Common myeloid progenitor, CD34-positive (primary cell): Measurements from ENCODE around the gene ANG.
"Not testable (repeated sequence)": the region's sequence is repeated elsewhere in the genome, so short reads cannot be mapped to it uniquely, and the experiment has no call there.

ENCODE experiments used
- CTCF ChIA-PET: fragments of 350-600 bp; sonication (Branson Sonifier 250); formaldehyde crosslinking; loops from one replicate; lab custom pipeline; 2021; ENCODE audit warnings: antibody characterized with exemption; lab: Charles Lee
- POLR2A ChIA-PET: fragments of 350-600 bp; sonication (Branson Sonifier 250); formaldehyde crosslinking; loops from one replicate; lab custom pipeline; 2021; ENCODE audit warnings: antibody characterized with exemption; lab: Charles Lee
- DNase-seq, 3 donors: peaks; one replicate each; pipeline versions ENCODE4 v3.0.0 to v3.0.0-alpha.2; 2013
- H3K27ac ChIP-seq, 2 experiments: 1 replicate in 1 of 2; 2 replicates in 1 of 2; pipeline ENCODE4 v1.7.0; 2013; ENCODE audit warnings: inconsistent platforms in 2 of 2, low read length in 2 of 2, mild to moderate bottlenecking in 2 of 2, low read depth in 1 of 2, moderate library complexity in 1 of 2; ENCODE audit not compliant: severe bottlenecking in 2 of 2, insufficient read depth in 1 of 2, poor library complexity in 1 of 2
- H3K27me3 ChIP-seq, 5 experiments: replicated peaks in 2 of 5; 1 replicate in 3 of 5; 2 replicates in 2 of 5; pipeline versions ENCODE4 v1.6.1 to v1.7.0; 2013; ENCODE audit warnings: low read length in 4 of 5, mild to moderate bottlenecking in 2 of 5, moderate library complexity in 2 of 5, inconsistent platforms in 1 of 5; ENCODE audit not compliant: insufficient read depth in 5 of 5, control insufficient read depth in 4 of 5
- H3K36me3 ChIP-seq, 4 experiments: 1 replicate in 2 of 4; 2 replicates in 2 of 4; pipeline versions ENCODE4 v1.6.1 to v1.7.0; 2013; ENCODE audit warnings: low read length in 3 of 4, control low read depth in 1 of 4, mild to moderate bottlenecking in 1 of 4; ENCODE audit not compliant: control insufficient read depth in 4 of 4, insufficient read depth in 4 of 4
- H3K4me1 ChIP-seq, 4 experiments: 1 replicate in 3 of 4; 2 replicates in 1 of 4; pipeline versions ENCODE4 v1.6.1 to v1.7.1; 2013; ENCODE audit warnings: low read length in 3 of 4, mild to moderate bottlenecking in 3 of 4, control low read depth in 1 of 4, inconsistent platforms in 1 of 4, moderate library complexity in 1 of 4; ENCODE audit not compliant: control insufficient read depth in 4 of 4, insufficient read depth in 4 of 4; ENCODE audit errors: control extremely low read depth in 1 of 4
- H3K4me3 ChIP-seq, 7 experiments: 1 replicate in 4 of 7; 2 replicates in 3 of 7; pipeline versions ENCODE4 v1.5.1 to v1.7.0; 2013; ENCODE audit warnings: mild to moderate bottlenecking in 7 of 7, low read length in 6 of 7, moderate library complexity in 6 of 7, inconsistent platforms in 2 of 7, low read depth in 2 of 7, control low read depth in 1 of 7; ENCODE audit not compliant: insufficient read depth in 4 of 7, control insufficient read depth in 1 of 7; ENCODE audit errors: extremely low read depth in 1 of 7
- H3K9me3 ChIP-seq, 5 experiments: 1 replicate in 4 of 5; 2 replicates in 1 of 5; pipeline versions ENCODE4 v1.6.1 to v1.7.1; 2013; ENCODE audit warnings: low read length in 4 of 5, mild to moderate bottlenecking in 2 of 5, inconsistent platforms in 1 of 5, low read depth in 1 of 5, moderate library complexity in 1 of 5; ENCODE audit not compliant: control insufficient read depth in 4 of 5, insufficient read depth in 2 of 5; ENCODE audit errors: control extremely low read depth in 1 of 5
- WGBS: methylation state at CpG from one replicate; pipeline ENCODE4 v1.1.5; 2013; ENCODE audit not compliant: insufficient coverage; 5-methylcytosine and 5-hydroxymethylcytosine counted together

The ANG gene

GRCh38 chr14:20733684-20734429 lies 45.3 kb downstream of the ANG start:
- Histone ChIP-seq H3K36me3 (no peaks in the 10 kb centered on the region), H3K27ac (no peak overlapping the region), H3K9me3 (no peaks in the 10 kb centered on the region), H3K4me1 (no peaks in the 10 kb centered on the region), H3K4me3 (no peak overlapping the region), H3K27me3 (no peaks in the 10 kb centered on the region)
- no peak for DNase-seq
- 0% methylated on average over 1 of the region's 6 CpGs for WGBS
- ChIA-PET POLR2A (no interaction called here), CTCF (interaction anchor here (0.7 to 2.7 kb wide), 3 partner anchors 10 to 133 kb away, joined by 3 to 8 read pairs (median 4); no protein-coding TSS in a partner anchor)

GRCh38 chr14:20734430-20734806 lies 45.9 kb downstream of the ANG start:
- Histone ChIP-seq H3K4me3 (no peak overlapping the region), H3K27me3 (no peaks in the 10 kb centered on the region), H3K4me1 (no peaks in the 10 kb centered on the region), H3K27ac (no peak overlapping the region), H3K36me3 (no peaks in the 10 kb centered on the region), H3K9me3 (no peaks in the 10 kb centered on the region)
- ChIA-PET CTCF (interaction anchor here (1.0 to 2.7 kb wide), 2 partner anchors 9 to 36 kb away, joined by 4 to 8 read pairs; no protein-coding TSS in a partner anchor), POLR2A (no interaction called here)
- 100% methylated on average over 2 of the region's 4 CpGs for WGBS
- DNase-seq, result no peak

DNA sequence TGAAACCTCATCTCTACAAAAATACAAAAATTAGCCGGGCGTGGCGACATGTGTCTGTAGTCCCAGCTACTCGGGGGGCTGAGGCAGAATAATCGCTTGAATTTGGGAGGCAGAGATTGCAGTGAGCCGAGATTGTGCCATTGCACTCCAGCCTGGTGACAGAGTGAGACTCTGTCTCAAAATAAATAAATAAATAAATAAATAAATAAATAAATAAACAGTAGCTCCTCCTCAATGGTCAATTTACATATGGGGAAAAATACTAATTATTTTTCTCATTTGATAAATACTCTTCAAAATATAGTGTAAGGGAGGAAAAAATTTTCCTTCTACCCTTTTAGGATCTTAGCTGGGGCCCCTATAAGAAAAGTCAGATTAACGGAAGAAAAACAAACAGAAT lies 49.7 kb downstream of the ANG start:
- CTCF ChIA-PET, result interaction anchor here (0.6 kb wide), 1 partner anchor 20 kb away, joined by 3 read pairs; no protein-coding TSS in a partner anchor
- POLR2A ChIA-PET, H3K9me3 ChIP-seq, H3K27ac ChIP-seq, H3K36me3 ChIP-seq, H3K4me3 ChIP-seq, DNase-seq, H3K4me1 ChIP-seq, H3K27me3 ChIP-seq: not testable (repeated sequence)
- 100% methylated on average over 1 of the region's 7 CpGs for whole genome bisulfite sequencing

GRCh38 chr14:20742132-20742531 lies 53.6 kb downstream of the ANG start:
- H3K4me3 ChIP-seq, result no peak overlapping the region
- H3K27me3 ChIP-seq, result peaks cover 0 to 4% (median 0%) of the 10 kb centered on the region in 5 experiments
- ChIA-PET CTCF (interaction anchor here (1.8 to 3.0 kb wide), 2 partner anchors 9 to 39 kb away, joined by 5 to 8 read pairs; partner anchors contain the start of gene RNASE6), POLR2A (no interaction called here)
- 100% methylated on average over 2 of the region's 4 CpGs for whole genome bisulfite sequencing
- no peaks in the 10 kb centered on the region for H3K36me3 ChIP-seq
- no peak for DNase-seq
- no peaks in the 10 kb centered on the region for H3K9me3 ChIP-seq
- H3K27ac ChIP-seq, result no peak overlapping the region
- H3K4me1 ChIP-seq, result no peaks in the 10 kb centered on the region

- Histone ChIP-seq H3K27ac (no peak overlapping the region), H3K4me1 (no peaks in the 10 kb centered on the region), H3K27me3 (peaks cover 0 to 4% (median 0%) of the 10 kb centered on the region in 5 experiments), H3K9me3 (no peaks in the 10 kb centered on the region), H3K36me3 (no peaks in the 10 kb centered on the region), H3K4me3 (no peak overlapping the region)
- POLR2A ChIA-PET, result no interaction called here
- no peak for DNase-seq
- CTCF ChIA-PET, result interaction anchor here (0.8 to 3.0 kb wide), 3 partner anchors 10 to 37 kb away, joined by 3 to 8 read pairs (median 5); partner anchors contain the start of gene RNASE6
- no CpG with 5 or more reads among the region's 2 CpGs for WGBS
Observed at GRCh38 chr14:20743556-20743955, 55.0 kb downstream of the ANG start.
